ENCODE measurements around the gene ANKUB1. TPM values are rescaled to one million over a fixed set of nuclear protein-coding genes. Genes with fewer than 3 reads are reported as not detected.

Gene ANKUB1
- total RNA-seq, 1 experiment from 2014 or later: not detected

- H3K9me3 ChIP-seq: peaks cover 4% of the 10 kb centered on the region; the same call in 1 of the 2 replicates
- CTCF ChIA-PET: no interaction called here
- no peak for DNase-seq
- H3K36me3 Mint-ChIP-seq (ENCODE audit: insufficient read depth, unreplicated experiment): no peaks in the 10 kb centered on the region
- intact Hi-C loops (cut with micrococcal nuclease; ENCODE audit: unreplicated experiment): no loop called here
- no peaks in the 10 kb centered on the region for H3K4me1 Mint-ChIP-seq (ENCODE audit: low read depth, unreplicated experiment)
- H3K4me3 ChIP-seq (ENCODE audit: low read depth, low read length): no peak overlapping the region
- POLR2A ChIA-PET: no interaction called here
- no peak overlapping the region for H3K4me3 Mint-ChIP-seq (ENCODE audit: unreplicated experiment)
- H3K27me3 ChIP-seq (replicated peaks; ENCODE audit: control insufficient read depth, insufficient read depth, low read length): no peaks in the 10 kb centered on the region
- no peak for TF ChIP-seq CTCF (IDR thresholded peaks at IDR 0.05; ENCODE audit: insufficient read depth in 1 of 2, low read depth in 1 of 2, low read length in 1 of 2, severe bottlenecking in 1 of 2, unreplicated experiment in 1 of 2)
- no peaks in the 10 kb centered on the region for H3K27me3 Mint-ChIP-seq (ENCODE audit: insufficient read depth, unreplicated experiment)
- no peaks in the 10 kb centered on the region for H3K9me3 Mint-ChIP-seq (ENCODE audit: unreplicated experiment)
- BruUV-seq (replicated peaks): no TSS peak
- no peaks in the 10 kb centered on the region for H3K36me3 ChIP-seq (ENCODE audit: control insufficient read depth, insufficient read depth, low read length)
- H3K4me1 ChIP-seq: no peaks in the 10 kb centered on the region
- H3K27ac Mint-ChIP-seq (ENCODE audit: unreplicated experiment): no peak overlapping the region
These were observed 13.9 kb upstream of the ANKUB1 start for GRCh38 chr3:149806171-149806778.

- intact Hi-C loops (cut with micrococcal nuclease; ENCODE audit: unreplicated experiment): no loop called here
- no peak for DNase-seq
- Histone ChIP-seq H3K27me3 (replicated peaks; ENCODE audit: control insufficient read depth, insufficient read depth, low read length) (no peaks in the 10 kb centered on the region), H3K4me3 (ENCODE audit: low read depth, low read length) (no peak overlapping the region), H3K9me3 (no peaks in the 10 kb centered on the region; the same call in 1 of the 2 replicates), H3K36me3 (ENCODE audit: control insufficient read depth, insufficient read depth, low read length) (no peaks in the 10 kb centered on the region), H3K4me1 (no peaks in the 10 kb centered on the region)
- no TSS peak for BruUV-seq (replicated peaks)
- Mint-ChIP-seq H3K9me3 (ENCODE audit: unreplicated experiment) (no peaks in the 10 kb centered on the region), H3K4me3 (ENCODE audit: unreplicated experiment) (no peak overlapping the region), H3K36me3 (ENCODE audit: insufficient read depth, unreplicated experiment) (no peaks in the 10 kb centered on the region), H3K27ac (ENCODE audit: unreplicated experiment) (no peak overlapping the region), H3K4me1 (ENCODE audit: low read depth, unreplicated experiment) (no peaks in the 10 kb centered on the region), H3K27me3 (ENCODE audit: insufficient read depth, unreplicated experiment) (no peaks in the 10 kb centered on the region)
- POLR2A ChIA-PET: no interaction called here
- CTCF ChIA-PET: no interaction called here
- TF ChIP-seq CTCF (IDR thresholded peaks at IDR 0.05; ENCODE audit: insufficient read depth in 1 of 2, low read depth in 1 of 2, low read length in 1 of 2, severe bottlenecking in 1 of 2, unreplicated experiment in 1 of 2): no peak
These were observed 9.3 kb upstream of the ANKUB1 start for GRCh38 chr3:149801639-149802038.

GRCh38 chr3:149801195-149801594 is 8.8 kb upstream of the ANKUB1 start:
- no peak overlapping the region for H3K4me3 Mint-ChIP-seq (ENCODE audit: unreplicated experiment)
- BruUV-seq (replicated peaks): no TSS peak
- Histone ChIP-seq H3K27me3 (replicated peaks; ENCODE audit: control insufficient read depth, insufficient read depth, low read length) (no peaks in the 10 kb centered on the region), H3K4me1 (no peaks in the 10 kb centered on the region), H3K9me3 (no peaks in the 10 kb centered on the region), H3K36me3 (ENCODE audit: control insufficient read depth, insufficient read depth, low read length) (no peaks in the 10 kb centered on the region), H3K4me3 (ENCODE audit: low read depth, low read length) (no peak overlapping the region)
- H3K9me3 Mint-ChIP-seq (ENCODE audit: unreplicated experiment): no peaks in the 10 kb centered on the region
- no peaks in the 10 kb centered on the region for H3K36me3 Mint-ChIP-seq (ENCODE audit: insufficient read depth, unreplicated experiment)
- POLR2A ChIA-PET: no interaction called here
- no peak for TF ChIP-seq CTCF (IDR thresholded peaks at IDR 0.05; ENCODE audit: insufficient read depth in 1 of 2, low read depth in 1 of 2, low read length in 1 of 2, severe bottlenecking in 1 of 2, unreplicated experiment in 1 of 2)
- intact Hi-C loops (cut with micrococcal nuclease; ENCODE audit: unreplicated experiment): no loop called here
- no peak for DNase-seq
- H3K27ac Mint-ChIP-seq (ENCODE audit: unreplicated experiment): no peak overlapping the region
- CTCF ChIA-PET: no interaction called here
- H3K27me3 Mint-ChIP-seq (ENCODE audit: insufficient read depth, unreplicated experiment): no peaks in the 10 kb centered on the region
- H3K4me1 Mint-ChIP-seq (ENCODE audit: low read depth, unreplicated experiment): no peaks in the 10 kb centered on the region

Data from Caco-2 (cell line).